HepG2 (cell line): ENCODE results near the gene POFUT2. TPM values are rescaled to one million over a fixed set of nuclear protein-coding genes. Genes with fewer than 3 reads are reported as not detected.

Experiments
- ATF5 ChIP-seq: sonication (generic); formaldehyde crosslinking; IDR thresholded peaks from 2 replicates; pipeline ENCODE4 v1.4.0; 2020; ENCODE audit warnings: mild to moderate bottlenecking, low read depth, missing genetic modification reagents
- ATRX ChIP-seq: sonication (generic); formaldehyde crosslinking; IDR thresholded peaks from 2 replicates; pipeline ENCODE4 v1.4.0; 2020; ENCODE audit warnings: missing genetic modification reagents, borderline replicate concordance
- BATF2 ChIP-seq: sonication (generic); formaldehyde crosslinking; IDR thresholded peaks from 2 replicates; pipeline ENCODE4 v1.8.0; 2022; ENCODE audit warnings: mild to moderate bottlenecking, missing genetic modification reagents, moderate library complexity
- PRMT3 ChIP-seq: sonication (generic); formaldehyde crosslinking; IDR thresholded peaks from 2 replicates; pipeline ENCODE4 v1.8.1; 2022; ENCODE audit warnings: low read depth, mild to moderate bottlenecking, moderate library complexity, missing genetic modification reagents, borderline replicate concordance
- TEAD2 ChIP-seq: sonication (generic); formaldehyde crosslinking; IDR thresholded peaks from 2 replicates; pipeline ENCODE4 v1.9.0; 2021; ENCODE audit warnings: missing genetic modification reagents
- TMF1 ChIP-seq: sonication (generic); formaldehyde crosslinking; IDR thresholded peaks from 2 replicates; pipeline ENCODE4 v1.8.1; 2022; ENCODE audit warnings: low read depth, missing genetic modification reagents
- ZBTB38 ChIP-seq: sonication (generic); formaldehyde crosslinking; IDR thresholded peaks from 2 replicates; pipeline ENCODE4 v1.5.1; 2020; ENCODE audit warnings: mild to moderate bottlenecking, missing genetic modification reagents
- ZNF18 ChIP-seq: sonication (generic); formaldehyde crosslinking; IDR thresholded peaks from 2 replicates; pipeline ENCODE4 v1.8.0; 2022; ENCODE audit warnings: mild to moderate bottlenecking, missing genetic modification reagents; ENCODE audit not compliant: insufficient replicate concordance
- ZNF207 ChIP-seq: fragments of 450-650 bp; IDR thresholded peaks from 2 replicates; pipeline ENCODE4 v1.6.1; 2016; ENCODE audit warnings: antibody characterized with exemption, borderline replicate concordance
- ZNF275 ChIP-seq: sonication (generic); formaldehyde crosslinking; IDR thresholded peaks from 2 replicates; pipeline ENCODE4 v1.8.0; 2022; ENCODE audit warnings: missing genetic modification reagents, mild to moderate bottlenecking, inconsistent platforms, borderline replicate concordance
- ZNF589 ChIP-seq: sonication (generic); formaldehyde crosslinking; conservative IDR thresholded peaks from 2 replicates; pipeline ENCODE4 v1.8.0; 2022; ENCODE audit warnings: mild to moderate bottlenecking, moderate library complexity, missing genetic modification reagents
- ZNF644 ChIP-seq: IDR thresholded peaks from 2 replicates; pipeline ENCODE4 v1.6.1; 2016; ENCODE audit warnings: low read depth
- ZNF713 ChIP-seq: sonication (generic); formaldehyde crosslinking; IDR thresholded peaks from 2 replicates; pipeline ENCODE4 v1.4.0; 2020; ENCODE audit warnings: mild to moderate bottlenecking, missing genetic modification reagents
- ZNF737 ChIP-seq: sonication (generic); formaldehyde crosslinking; IDR thresholded peaks from 2 replicates; pipeline ENCODE4 v1.5.0; 2020; ENCODE audit warnings: missing genetic modification reagents, mild to moderate bottlenecking, borderline replicate concordance
- ZNF792 ChIP-seq: IDR thresholded peaks from 2 replicates; pipeline ENCODE4 v1.6.1; 2016
- ZNF850 ChIP-seq: sonication (generic); formaldehyde crosslinking; conservative IDR thresholded peaks from 2 replicates; pipeline ENCODE4 v1.9.0; 2021; ENCODE audit warnings: mild to moderate bottlenecking, missing genetic modification reagents
- ZSCAN22 ChIP-seq: sonication (generic); formaldehyde crosslinking; IDR thresholded peaks from 2 replicates; pipeline ENCODE4 v1.4.0; 2020; ENCODE audit warnings: mild to moderate bottlenecking, missing genetic modification reagents
- ZSCAN30 ChIP-seq: sonication (generic); formaldehyde crosslinking; IDR thresholded peaks from 2 replicates; pipeline ENCODE4 v1.5.0; 2020; ENCODE audit warnings: mild to moderate bottlenecking, missing genetic modification reagents
- ZSCAN9 ChIP-seq: IDR thresholded peaks from 2 replicates; pipeline ENCODE4 v1.6.1; 2016; ENCODE audit warnings: borderline replicate concordance
- ZZZ3 ChIP-seq: sonication (generic); formaldehyde crosslinking; IDR thresholded peaks from 2 replicates; pipeline ENCODE4 v1.4.0; 2020; ENCODE audit warnings: missing genetic modification reagents, mild to moderate bottlenecking, borderline replicate concordance
- polyA plus RNA-seq, 8 experiments: library from polyadenylated mRNA; depleted of rRNA in 3 of 8; stranded (reverse) in 7 of 8; unstranded in 1 of 8; fragments of >200 nt; fragmentation: Illumina TruSeq in 4 of 8; extraction: Trizol in 4 of 8; gene quantifications; 2 replicates each; pipeline versions ENCODE4 v1.2.1 to v1.2.3, GENCODE V29; 2011 to 2016; ENCODE audit warnings: low read depth in 4 of 8, missing spikeins in 1 of 8, mixed read lengths in 1 of 8; ENCODE audit not compliant: insufficient read depth in 1 of 8
- total RNA-seq, 5 experiments: library from RNA; depleted of rRNA; stranded (reverse); fragments of >200 nt; fragmentation: Illumina TruSeq; extraction: Trizol; gene quantifications; 2 replicates each; pipeline ENCODE4 v1.2.3, GENCODE V29; 2016; ENCODE audit warnings: low read depth in 1 of 5
- TF ChIP-seq, protein P1 (sequence below): sonication (generic); formaldehyde crosslinking; IDR thresholded peaks from 2 replicates; pipeline ENCODE4 v1.4.0; 2020; ENCODE audit warnings: mild to moderate bottlenecking, low read depth, missing genetic modification reagents
- TF ChIP-seq, protein P2 (sequence below): sonication (generic); formaldehyde crosslinking; IDR thresholded peaks from 2 replicates; pipeline ENCODE4 v1.5.1; 2020; ENCODE audit warnings: missing genetic modification reagents, mild to moderate bottlenecking, borderline replicate concordance

POFUT2 gene
- total and polyA plus RNA-seq, 2 of the 13 experiments (the other 11 are each of a cell fraction or from before 2014, with no cell fraction given), result 22.8 to 24.0 TPM

DNA sequence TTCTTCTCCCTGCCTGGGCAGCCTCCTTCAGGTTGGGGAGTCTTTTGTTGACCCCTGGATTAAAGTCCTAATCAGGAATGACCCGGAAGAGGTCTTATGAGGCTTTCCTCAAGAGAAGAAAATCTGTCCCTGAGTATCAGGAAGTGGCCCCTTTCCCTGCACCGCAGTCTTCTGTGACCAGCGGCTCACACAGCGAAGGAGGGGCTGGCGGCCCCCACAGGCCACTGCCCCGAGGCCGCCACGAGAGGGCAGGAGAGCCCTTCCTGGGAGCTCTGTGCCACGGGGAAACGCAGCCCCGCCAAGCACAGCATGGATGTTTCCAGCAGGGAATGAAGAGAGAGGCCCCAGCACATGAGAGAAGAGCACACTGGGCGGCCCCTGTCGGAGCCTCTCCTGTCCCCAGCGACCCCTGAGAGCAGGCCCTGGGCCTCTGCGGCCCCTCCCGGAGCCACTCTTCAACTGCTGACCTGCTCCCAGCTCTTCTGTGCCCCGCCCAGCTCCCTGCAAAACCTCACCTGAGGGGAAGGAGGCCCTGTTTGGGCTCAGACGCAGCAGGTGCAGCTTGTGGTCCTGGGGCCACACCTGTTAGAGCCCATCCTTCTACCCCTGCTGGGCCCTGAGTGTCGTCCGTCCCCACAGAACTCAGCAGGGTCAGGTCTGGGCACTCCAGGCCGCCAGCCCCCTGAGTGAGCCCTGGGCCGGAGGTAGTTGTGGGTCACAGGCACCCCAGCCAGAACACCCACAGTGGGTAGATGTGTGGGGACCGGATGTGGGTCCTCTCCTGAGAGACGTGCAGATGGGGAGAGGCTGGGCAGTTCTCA, 4.9 kb upstream of the POFUT2 start (continued):
- TF ChIP-seq ZSCAN30, result no peak
- TF ChIP-seq ZNF644 (CRISPR knock-in tag), result no peak
- no peak for TF ChIP-seq TMF1 (CRISPR knock-in tag)
- no peak for TF ChIP-seq ZNF589 (CRISPR knock-in tag)
- no peak for TF ChIP-seq TEAD2 (CRISPR knock-in tag)
- TF ChIP-seq ATF5 (CRISPR knock-in tag), result no peak
- no peak for TF ChIP-seq ATRX (CRISPR knock-in tag)
- no peak for TF ChIP-seq ZSCAN9 (CRISPR knock-in tag)
- TF ChIP-seq BATF2, result no peak
- peak; percentile 73; the same call in 1 of the 2 replicates for TF ChIP-seq ZBTB38
- TF ChIP-seq ZNF275 (CRISPR knock-in tag), result no peak
- TF ChIP-seq, protein P1, sequence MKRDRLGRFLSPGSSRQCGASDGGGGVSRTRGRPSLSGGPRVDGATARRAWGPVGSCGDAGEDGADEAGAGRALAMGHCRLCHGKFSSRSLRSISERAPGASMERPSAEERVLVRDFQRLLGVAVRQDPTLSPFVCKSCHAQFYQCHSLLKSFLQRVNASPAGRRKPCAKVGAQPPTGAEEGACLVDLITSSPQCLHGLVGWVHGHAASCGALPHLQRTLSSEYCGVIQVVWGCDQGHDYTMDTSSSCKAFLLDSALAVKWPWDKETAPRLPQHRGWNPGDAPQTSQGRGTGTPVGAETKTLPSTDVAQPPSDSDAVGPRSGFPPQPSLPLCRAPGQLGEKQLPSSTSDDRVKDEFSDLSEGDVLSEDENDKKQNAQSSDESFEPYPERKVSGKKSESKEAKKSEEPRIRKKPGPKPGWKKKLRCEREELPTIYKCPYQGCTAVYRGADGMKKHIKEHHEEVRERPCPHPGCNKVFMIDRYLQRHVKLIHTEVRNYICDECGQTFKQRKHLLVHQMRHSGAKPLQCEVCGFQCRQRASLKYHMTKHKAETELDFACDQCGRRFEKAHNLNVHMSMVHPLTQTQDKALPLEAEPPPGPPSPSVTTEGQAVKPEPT (CRISPR knock-in tag), result no peak
- no peak for TF ChIP-seq ZNF737 (CRISPR knock-in tag)
- no peak for TF ChIP-seq ZSCAN22 (CRISPR knock-in tag)
- no peak; the same call in 1 of the 2 replicates for TF ChIP-seq ZNF713 (CRISPR knock-in tag)
- no peak for TF ChIP-seq ZNF850 (CRISPR knock-in tag)
- TF ChIP-seq ZNF207, result no peak
- peak; percentile 33; the same call in 1 of the 2 replicates for TF ChIP-seq ZZZ3 (CRISPR knock-in tag)
- no peak for TF ChIP-seq ZNF792 (CRISPR knock-in tag)
- TF ChIP-seq, protein P2, sequence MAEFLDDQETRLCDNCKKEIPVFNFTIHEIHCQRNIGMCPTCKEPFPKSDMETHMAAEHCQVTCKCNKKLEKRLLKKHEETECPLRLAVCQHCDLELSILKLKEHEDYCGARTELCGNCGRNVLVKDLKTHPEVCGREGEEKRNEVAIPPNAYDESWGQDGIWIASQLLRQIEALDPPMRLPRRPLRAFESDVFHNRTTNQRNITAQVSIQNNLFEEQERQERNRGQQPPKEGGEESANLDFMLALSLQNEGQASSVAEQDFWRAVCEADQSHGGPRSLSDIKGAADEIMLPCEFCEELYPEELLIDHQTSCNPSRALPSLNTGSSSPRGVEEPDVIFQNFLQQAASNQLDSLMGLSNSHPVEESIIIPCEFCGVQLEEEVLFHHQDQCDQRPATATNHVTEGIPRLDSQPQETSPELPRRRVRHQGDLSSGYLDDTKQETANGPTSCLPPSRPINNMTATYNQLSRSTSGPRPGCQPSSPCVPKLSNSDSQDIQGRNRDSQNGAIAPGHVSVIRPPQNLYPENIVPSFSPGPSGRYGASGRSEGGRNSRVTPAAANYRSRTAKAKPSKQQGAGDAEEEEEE (CRISPR knock-in tag), result no peak
- no peak for TF ChIP-seq PRMT3 (CRISPR knock-in tag)
- peak; percentile 75 for TF ChIP-seq ZNF18 (CRISPR knock-in tag)
